HL-60 (cell line): ENCODE results near the gene LYRM2.

Experiments used
- DNase-seq, 2 experiments: peaks; one replicate each; pipeline ENCODE4 v3.0.0-alpha.2; 2010 to 2020; ENCODE audit warnings: low read depth in 1 of 2, low spot score in 1 of 2
- H3K27ac ChIP-seq: fragments of 250-450 bp; sonication (Bioruptor Pico); replicated peaks from 2 replicates; pipeline ENCODE4 v1.5.1; 2020; ENCODE audit warnings: mild to moderate bottlenecking, moderate library complexity
- H3K27me3 ChIP-seq: fragments of 250-450 bp; sonication (Bioruptor Pico); 2 replicates; pipeline ENCODE4 v1.5.1; 2021; ENCODE audit warnings: mild to moderate bottlenecking, moderate library complexity; ENCODE audit not compliant: insufficient read depth, poor library complexity, severe bottlenecking
- H3K4me3 ChIP-seq: replicated peaks from 2 replicates; pipeline ENCODE4 v1.5.1; 2011; ENCODE audit warnings: mild to moderate bottlenecking, control low read depth, low read length; ENCODE audit not compliant: insufficient read depth
- CTCF ChIP-seq: IDR thresholded peaks from one replicate; pipeline ENCODE4 v1.5.1; 2011; ENCODE audit warnings: low read length, control low read depth, inconsistent platforms; ENCODE audit not compliant: insufficient read depth
- GABPA ChIP-seq: IDR thresholded peaks from 2 replicates; pipeline ENCODE4 v1.6.1; 2012; ENCODE audit warnings: low read depth
- POLR2AphosphoS5 ChIP-seq: IDR thresholded peaks from 2 replicates; pipeline ENCODE4 v1.6.1; 2012; ENCODE audit warnings: low read depth
- SPI1 ChIP-seq: IDR thresholded peaks from 2 replicates; pipeline ENCODE4 v1.6.1; 2012; ENCODE audit warnings: low read depth, mild to moderate bottlenecking, borderline replicate concordance
- TF ChIP-seq, protein P1 (sequence below): IDR thresholded peaks from 2 replicates; pipeline ENCODE4 v1.6.1; 2012; ENCODE audit warnings: low read depth; ENCODE audit not compliant: insufficient replicate concordance

Gene LYRM2

DNA sequence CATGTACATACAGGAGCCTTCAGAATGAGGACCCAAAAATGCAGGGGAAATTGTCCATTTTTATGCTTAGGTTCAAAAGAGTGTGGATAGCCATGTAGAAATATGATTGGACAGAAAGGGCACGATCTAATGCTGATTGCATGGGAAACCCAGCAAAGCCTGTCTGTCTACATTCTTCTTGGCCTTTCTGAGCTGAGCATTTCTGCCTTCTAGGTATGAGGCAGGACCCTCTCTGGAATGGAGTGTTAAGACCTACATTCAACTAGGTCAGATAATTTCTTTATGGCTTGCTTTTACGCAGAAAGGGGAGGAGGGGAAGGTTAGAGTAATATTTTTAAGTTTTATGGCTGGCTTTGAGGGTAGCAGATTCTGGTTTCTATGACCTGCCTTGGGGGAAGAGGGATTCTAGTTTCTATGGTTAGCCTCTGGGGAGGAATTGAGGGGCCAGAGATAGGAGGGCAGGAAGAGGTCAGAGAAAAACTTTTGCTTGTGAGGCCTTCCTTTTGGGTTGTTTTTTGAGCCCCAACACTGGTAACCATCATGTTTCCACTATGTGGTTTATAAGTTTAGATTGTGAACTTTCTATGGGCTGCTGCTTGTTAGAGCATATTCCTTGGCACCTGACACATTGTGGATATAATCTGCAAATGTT, 63.5 kb downstream of the LYRM2 start:
- DNase-seq, result no peak
- Histone ChIP-seq H3K27me3 (no peaks in the 10 kb centered on the region), H3K4me3 (no peak overlapping the region), H3K27ac (no peak overlapping the region)
- TF ChIP-seq SPI1 (no peak), CTCF (no peak), GABPA (no peak), POLR2AphosphoS5 (no peak)
- TF ChIP-seq, protein P1, sequence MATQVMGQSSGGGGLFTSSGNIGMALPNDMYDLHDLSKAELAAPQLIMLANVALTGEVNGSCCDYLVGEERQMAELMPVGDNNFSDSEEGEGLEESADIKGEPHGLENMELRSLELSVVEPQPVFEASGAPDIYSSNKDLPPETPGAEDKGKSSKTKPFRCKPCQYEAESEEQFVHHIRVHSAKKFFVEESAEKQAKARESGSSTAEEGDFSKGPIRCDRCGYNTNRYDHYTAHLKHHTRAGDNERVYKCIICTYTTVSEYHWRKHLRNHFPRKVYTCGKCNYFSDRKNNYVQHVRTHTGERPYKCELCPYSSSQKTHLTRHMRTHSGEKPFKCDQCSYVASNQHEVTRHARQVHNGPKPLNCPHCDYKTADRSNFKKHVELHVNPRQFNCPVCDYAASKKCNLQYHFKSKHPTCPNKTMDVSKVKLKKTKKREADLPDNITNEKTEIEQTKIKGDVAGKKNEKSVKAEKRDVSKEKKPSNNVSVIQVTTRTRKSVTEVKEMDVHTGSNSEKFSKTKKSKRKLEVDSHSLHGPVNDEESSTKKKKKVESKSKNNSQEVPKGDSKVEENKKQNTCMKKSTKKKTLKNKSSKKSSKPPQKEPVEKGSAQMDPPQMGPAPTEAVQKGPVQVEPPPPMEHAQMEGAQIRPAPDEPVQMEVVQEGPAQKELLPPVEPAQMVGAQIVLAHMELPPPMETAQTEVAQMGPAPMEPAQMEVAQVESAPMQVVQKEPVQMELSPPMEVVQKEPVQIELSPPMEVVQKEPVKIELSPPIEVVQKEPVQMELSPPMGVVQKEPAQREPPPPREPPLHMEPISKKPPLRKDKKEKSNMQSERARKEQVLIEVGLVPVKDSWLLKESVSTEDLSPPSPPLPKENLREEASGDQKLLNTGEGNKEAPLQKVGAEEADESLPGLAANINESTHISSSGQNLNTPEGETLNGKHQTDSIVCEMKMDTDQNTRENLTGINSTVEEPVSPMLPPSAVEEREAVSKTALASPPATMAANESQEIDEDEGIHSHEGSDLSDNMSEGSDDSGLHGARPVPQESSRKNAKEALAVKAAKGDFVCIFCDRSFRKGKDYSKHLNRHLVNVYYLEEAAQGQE, result no peak

GRCh38 chr6:89567630-89568390, 70.7 kb downstream of the LYRM2 start:
- H3K4me3 ChIP-seq, result no peak overlapping the region
- no peak overlapping the region for H3K27ac ChIP-seq
- DNase-seq, result no peak
- TF ChIP-seq POLR2AphosphoS5 (no peak), SPI1 (no peak), CTCF (no peak), GABPA (no peak)
- TF ChIP-seq, protein P1, result no peak
- H3K27me3 ChIP-seq, result no peaks in the 10 kb centered on the region

DNA sequence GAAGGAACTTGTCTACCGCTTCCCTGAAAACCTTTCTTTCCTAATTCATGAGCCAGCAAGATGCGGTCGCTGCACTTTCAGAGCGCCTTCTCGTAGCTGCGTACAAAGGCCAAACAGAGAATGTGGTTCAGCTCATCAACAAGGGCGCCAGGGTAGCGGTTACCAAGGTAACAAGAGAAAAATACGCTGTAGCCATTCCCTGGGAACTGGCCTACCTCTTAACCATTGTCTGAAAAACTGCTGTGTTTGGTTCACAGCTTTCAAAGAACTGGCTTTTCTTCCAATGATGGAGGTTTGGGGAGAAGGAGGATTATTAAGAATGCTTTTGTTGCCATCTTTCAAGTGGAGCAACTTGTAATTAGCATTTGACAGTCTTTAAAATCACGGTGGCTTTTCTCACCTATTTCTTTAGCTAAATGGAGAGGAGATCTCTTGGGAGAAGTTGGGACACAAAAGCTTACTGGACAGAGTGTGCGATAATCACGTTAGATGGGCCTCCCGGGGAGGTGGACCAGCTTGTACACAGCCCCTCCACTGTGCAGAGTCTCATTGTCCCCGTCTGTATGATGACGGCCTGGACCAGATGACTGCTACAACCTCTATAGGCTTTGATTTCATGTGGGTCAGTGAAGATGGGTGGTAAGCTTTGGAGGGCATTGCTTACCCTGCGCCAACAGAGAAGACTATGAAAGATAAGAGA, 71.5 kb downstream of the LYRM2 start:
- no peak for TF ChIP-seq SPI1
- no peak for TF ChIP-seq CTCF
- TF ChIP-seq, protein P1, result no peak
- no peak for TF ChIP-seq POLR2AphosphoS5
- TF ChIP-seq GABPA, result no peak
- Histone ChIP-seq H3K27ac (no peak overlapping the region), H3K27me3 (no peaks in the 10 kb centered on the region), H3K4me3 (no peak overlapping the region)
- DNase-seq, result no peak
